Measurements from ENCODE around the gene MAP3K10. TPM values are rescaled to one million over a fixed set of nuclear protein-coding genes. Genes with fewer than 3 reads are reported as not detected.

Gene MAP3K10
- polyA plus RNA-seq, 3 donors: 9.2 to 19.6 (median 17.4) TPM

DNA sequence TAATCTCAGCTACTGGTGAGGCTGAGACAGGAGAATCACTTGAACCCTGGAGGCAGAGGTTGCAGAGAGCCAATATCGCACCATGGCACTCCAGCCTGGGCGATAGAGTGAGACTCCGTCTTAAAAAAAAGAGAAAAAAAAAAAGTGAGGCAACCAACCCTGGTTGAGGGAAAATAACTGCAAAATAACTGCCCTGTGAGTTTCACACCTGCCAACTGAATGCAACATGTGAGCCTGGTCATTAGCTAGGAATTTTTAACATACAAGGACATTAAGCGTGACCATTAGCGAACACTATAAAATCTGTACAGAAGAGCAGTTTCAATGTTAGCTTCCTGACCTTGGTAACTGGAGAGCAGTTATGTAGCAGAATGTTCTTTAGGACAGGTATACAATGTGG is 37.6 kb downstream of the MAP3K10 start:
- DNase-seq (ENCODE audit: extremely low read depth in 1 of 11, low read depth in 9 of 11, low spot score in 4 of 11): no peak

DNA sequence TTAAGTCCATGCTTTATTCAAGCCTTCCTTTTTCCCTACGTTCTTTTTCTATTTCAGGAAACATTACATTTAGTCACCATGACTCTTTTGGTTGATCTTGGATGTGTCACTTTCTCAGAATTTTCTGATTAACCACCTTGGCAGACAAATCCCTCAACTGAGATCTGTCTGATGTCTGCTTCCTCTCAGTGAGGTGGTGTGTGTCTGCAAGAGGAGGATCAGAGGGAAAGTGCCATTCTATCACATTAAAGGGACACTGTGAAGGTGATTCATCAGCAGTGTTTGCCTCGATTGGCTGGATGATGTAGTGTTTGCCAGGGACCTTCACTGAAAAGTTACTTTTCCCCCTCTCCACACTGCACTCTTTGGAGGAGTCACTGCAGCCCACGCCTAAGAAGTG is 38.3 kb downstream of the MAP3K10 start:
- no peak for DNase-seq (ENCODE audit: extremely low read depth in 1 of 11, low read depth in 9 of 11, low spot score in 4 of 11)

DNA sequence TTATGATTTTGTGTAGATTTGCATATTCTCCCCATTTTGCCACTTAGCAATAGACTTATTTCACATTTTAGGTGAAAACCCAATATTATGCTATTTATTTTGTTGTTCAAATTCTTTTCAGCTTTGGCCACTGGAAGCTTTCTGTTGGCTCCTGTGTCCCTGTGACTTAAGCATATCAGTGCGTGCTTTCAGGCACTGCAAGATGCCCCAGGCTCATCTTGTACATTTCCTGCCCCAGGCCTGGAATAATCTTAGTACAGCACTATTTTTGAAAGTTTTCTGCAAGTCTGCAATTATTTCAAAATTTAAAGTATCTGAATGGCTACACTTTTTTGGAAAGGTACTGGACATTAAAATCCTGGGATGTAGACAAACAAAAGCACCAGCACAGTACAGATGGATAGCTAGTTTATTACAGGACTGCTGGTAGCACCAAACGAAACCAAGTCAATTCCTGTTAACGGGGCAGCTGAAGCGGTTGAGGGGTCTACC is 38.7 kb downstream of the MAP3K10 start:
- DNase-seq (ENCODE audit: extremely low read depth in 1 of 11, low read depth in 9 of 11, low spot score in 4 of 11): no peak

DNA sequence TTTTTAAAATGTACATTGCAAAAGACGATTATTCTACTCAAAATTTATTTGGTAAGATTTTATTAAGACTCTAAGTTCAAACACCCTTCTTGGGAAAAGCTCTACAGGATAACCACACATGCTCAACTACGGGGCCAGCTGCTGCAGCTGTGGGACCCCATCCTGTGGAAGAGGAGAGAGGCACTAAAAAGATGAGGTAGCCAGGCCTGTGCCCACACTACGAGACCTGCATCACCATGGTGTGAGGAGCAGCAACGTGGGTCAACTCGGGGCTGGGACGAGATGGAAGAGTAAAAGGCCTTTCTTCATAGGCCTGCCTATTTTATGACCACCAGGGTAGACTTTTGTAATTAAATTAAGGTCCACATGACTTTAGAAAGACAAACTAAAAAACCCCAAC is 39.8 kb downstream of the MAP3K10 start:
- no peak for DNase-seq (ENCODE audit: extremely low read depth in 1 of 11, low read depth in 9 of 11, low spot score in 4 of 11)

DNA sequence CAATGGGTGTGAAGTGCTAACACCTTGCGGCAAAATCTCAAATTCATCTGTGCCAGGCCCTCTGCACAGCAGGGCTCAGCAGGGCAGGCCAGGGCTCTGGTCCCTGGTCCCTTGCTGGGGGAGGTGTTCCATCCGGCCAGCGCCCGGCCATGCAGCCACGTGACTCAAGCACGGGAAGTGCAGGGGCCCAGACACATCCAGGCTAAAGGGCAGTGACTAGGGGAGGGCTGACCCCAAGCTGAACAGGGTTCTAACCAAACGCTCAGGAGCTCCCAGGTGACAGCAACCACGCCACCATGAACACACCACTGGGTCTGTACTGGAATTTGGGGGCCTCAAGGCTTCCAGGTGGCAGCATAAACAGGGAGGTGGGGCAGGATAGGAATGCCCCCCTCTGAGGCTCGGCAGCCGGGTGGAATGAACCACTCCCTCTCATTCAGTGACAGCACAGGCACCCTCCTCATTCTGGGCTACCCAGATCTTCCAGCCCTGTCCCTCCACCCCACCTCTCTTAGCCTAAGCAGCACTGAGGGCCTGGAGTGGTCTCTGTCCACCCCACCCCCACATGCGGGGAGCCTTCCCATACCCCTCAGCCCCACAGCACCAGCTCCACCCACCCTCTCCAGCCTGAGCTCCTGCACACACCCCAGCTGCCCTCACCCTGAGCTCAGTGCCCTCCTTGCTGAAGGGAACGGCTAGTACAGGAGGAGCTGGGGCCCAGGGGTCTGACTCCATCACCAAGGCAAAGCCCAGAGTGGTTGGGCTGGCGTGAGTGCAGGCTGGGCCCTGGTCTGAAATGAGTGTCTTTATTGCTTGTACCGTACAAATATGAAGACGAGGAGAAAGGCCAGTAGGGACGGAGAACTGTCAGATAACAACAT is 40.6 kb downstream of the MAP3K10 start:
- peak in 1 of 11 donors; percentile 51 for DNase-seq (ENCODE audit: extremely low read depth in 1 of 11, low read depth in 9 of 11, low spot score in 4 of 11)

DNA sequence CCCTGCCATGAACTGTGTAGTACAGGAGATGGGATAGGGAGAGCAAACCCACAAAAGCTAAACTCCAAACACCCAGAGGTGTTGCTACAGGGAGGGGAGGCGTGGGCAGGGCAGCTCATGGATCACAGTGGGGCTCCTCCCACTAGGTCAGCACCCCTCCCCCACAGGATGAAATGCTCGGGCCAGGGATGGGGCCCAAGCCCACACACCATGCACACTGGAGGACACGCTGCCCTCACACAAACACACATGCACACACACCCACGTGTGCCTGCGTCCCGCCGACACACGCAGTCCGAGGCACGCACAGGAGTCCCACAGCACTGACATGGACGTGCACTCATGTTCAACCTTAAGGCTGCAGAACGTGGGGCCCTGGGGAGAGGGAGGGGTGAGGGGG is 41.3 kb downstream of the MAP3K10 start:
- no peak for DNase-seq (ENCODE audit: extremely low read depth in 1 of 11, low read depth in 9 of 11, low spot score in 4 of 11)

DNA sequence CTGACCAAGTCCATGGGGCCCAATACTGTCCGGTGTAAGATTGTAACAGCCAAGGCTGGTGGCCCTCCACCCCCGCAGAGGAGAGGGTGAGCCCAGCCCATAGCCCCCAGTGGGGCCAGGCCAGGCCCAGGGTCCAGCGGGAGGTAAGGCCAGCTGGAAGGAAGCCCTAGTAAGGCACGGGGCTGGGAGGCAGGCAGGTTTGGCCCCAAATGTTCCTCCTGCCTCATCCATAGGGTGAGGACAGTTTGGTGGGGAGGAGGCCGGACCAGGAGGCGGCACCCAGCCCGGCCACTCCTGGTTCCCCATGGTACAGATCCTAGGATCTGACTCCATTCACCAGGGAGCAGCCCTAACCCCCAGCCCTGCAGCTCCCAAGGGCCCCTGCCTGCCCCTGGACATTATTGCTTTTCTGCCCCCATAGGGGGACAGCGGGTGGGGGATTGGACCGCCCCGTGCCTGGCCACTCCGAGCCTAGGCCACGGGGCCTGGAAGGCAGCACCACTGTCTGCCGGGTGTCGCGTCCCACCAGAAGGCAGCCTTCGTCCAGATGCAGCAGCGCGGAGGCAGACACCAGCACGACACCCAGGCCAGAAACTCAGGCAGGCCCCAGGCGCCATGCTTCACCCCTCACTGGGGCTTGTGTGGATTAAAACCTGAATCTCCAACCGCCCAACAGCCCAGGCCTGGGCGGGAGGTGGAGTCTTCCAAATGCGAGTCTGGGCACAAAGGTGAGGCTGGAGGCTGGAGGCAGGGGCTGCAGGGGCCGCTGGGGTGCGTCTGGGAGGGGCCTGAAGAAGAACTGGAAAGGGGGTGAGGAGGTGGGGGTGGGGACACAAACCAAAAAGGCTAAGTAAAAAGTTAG is 42.0 kb downstream of the MAP3K10 start:
- no peak for DNase-seq (ENCODE audit: extremely low read depth in 1 of 11, low read depth in 9 of 11, low spot score in 4 of 11)

DNA sequence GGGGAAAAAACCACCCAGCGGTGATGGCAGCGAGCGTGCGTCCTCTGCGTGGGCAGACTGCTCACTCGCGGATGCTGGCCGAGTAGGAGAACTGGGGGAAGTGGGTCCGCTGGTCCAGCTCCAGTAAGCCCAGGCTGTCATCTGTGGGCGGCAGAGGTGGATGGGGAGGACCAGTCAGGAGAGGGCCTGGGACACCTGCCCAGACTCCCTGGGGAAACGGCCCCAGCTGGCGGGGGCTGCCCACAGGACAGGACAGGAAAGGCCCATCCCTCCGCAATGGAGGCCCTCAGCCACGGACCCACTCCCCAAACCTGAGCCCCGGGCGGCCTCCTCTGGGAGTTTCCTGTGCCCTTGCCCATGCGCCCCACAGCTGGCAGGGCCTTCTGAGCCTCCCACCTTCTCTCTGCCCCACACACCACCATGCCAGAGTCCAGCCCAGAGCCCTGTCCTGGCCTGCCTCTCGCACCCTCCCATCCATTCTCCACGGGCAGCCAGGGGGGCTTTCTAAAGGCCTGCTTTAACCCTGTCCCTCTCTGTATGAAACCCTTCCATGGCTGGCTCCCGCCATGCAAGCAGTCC is 42.7 kb downstream of the MAP3K10 start:
- DNase-seq (ENCODE audit: extremely low read depth in 1 of 11, low read depth in 9 of 11, low spot score in 4 of 11): no peak

DNA sequence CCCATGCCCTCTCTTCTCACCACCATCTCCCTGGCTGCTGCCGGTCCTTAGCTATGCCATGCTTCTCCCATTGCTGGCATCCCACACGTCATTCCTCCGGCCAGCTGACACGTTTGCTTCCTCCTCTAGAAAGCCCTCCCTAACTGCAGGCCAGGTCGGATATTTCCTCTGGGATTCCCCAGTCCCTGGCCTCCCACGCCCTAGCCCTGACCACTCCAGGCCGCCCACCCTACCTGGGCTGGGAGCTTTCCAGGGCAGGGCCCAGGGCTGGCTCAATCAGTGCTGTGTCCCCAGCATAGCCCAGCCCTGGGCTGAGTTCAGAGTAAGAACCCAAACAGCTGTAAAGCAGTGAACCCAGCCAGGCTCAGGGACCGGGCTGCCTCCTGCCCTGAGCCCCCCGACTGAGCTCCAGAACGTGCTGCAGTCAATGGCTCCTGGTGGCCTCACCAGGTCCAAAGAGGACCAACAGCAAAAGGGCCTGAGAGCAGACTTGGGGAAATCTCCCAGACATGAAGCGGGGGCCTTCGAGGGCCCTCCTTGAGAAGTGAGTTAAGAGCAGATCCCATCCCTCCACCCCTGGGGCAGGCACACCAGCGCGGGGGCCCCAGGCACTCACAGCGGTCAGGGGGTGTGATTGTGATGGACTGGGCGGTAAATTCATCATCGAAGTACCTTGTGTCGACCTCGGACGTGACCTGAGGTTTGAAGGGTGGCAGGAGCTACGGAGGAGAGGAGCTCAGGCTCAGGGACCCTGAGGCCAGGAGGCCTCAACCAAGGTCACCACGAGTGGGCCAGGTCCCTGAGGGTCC is 43.4 kb downstream of the MAP3K10 start:
- DNase-seq (ENCODE audit: extremely low read depth in 1 of 11, low read depth in 9 of 11, low spot score in 4 of 11): no peak

DNA sequence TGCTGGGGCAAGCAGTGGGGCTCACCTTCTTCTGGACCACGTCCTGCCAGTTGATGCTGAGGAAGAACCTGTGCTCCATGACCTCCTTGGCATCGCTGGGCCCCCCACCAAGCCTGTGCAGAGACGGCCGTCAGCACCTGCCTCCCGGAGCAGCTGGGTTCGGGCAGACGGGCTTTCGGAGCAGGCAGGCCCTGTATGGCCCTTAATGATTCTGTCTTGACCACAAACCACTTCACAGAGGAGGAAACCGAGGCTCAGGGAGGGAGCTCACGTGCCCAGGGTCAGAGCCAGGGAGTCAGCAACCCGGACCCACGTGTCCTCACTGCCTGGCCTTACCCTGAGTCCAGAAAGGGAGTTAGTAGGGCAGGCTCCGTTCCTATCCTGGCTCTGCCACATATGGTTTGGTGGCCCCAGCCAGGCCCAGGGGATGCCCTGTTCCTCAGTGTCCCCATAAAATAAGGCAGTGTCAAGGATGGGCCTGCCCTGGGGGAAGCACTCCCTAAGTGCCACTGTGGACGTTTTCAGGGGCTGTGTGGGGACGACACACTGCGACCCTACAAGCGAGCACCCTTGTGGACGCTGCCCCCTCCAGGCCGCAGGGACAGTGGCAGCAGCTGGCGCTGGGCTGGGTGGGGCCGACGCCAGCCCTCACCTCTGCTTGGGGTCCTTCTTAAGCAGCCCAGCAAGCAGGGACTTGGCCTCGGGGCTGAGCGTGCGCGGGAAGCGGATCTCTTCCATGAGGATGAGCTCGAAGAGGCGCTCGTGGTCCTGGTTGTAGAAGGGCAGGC is 44.2 kb downstream of the MAP3K10 start:
- no peak for DNase-seq (ENCODE audit: extremely low read depth in 1 of 11, low read depth in 9 of 11, low spot score in 4 of 11)

DNA sequence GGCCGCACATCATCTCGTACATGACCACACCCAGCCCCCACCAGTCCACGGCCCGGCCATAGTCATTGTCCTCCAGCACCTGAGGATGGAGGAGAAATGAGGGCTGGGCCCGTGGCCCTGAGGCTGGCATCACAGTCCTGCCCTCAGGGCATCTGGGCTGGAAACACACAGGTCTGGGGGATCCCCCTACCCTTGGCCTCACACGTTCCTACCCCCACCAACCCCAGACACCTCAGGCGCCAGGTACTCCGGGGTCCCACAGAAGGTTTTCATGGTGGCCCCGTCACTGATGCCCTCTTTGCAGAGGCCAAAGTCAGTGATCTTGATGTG is 44.8 kb downstream of the MAP3K10 start:
- DNase-seq (ENCODE audit: extremely low read depth in 1 of 11, low read depth in 9 of 11, low spot score in 4 of 11): no peak

DNA sequence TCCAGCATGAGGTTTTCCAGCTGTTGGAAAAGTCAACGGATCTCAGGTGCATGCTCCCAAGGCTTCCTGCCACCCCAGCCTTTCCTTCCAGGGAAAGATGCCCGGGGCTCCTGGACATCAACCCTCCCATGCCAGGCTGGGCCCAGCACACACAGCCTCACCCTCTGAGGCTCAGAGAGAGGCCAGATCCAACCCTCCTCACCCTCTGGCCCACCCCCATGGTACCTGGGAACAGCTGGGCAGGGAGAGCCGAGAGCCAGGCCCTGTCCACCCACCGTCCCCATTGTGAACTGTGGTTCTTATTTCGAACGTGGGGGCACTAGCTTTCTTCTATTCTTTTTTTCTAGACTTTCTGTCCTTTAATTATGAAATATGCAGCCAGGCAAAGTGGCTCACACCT is 45.1 kb downstream of the MAP3K10 start:
- no peak for DNase-seq (ENCODE audit: extremely low read depth in 1 of 11, low read depth in 9 of 11, low spot score in 4 of 11)

DNA sequence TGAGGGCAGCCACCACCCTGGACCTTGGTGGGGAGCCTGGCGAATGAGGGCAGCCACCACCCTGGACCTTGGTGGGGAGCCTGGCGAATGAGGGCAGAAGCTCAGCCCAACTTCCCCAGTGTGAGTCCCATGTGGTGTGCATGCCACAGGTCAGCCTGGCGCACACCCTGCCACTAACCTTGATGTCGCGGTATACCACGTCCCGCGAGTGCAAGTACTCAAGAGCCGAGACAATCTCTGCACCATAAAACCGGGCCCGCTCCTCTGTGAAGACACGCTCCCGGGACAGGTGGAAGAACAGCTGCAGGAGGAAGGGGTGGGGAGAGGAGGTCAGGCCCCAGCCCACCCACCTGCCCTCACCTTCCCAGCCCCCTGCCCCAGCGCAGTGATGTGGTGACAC is 46.6 kb downstream of the MAP3K10 start:
- DNase-seq (ENCODE audit: extremely low read depth in 1 of 11, low read depth in 9 of 11, low spot score in 4 of 11): no peak

DNA sequence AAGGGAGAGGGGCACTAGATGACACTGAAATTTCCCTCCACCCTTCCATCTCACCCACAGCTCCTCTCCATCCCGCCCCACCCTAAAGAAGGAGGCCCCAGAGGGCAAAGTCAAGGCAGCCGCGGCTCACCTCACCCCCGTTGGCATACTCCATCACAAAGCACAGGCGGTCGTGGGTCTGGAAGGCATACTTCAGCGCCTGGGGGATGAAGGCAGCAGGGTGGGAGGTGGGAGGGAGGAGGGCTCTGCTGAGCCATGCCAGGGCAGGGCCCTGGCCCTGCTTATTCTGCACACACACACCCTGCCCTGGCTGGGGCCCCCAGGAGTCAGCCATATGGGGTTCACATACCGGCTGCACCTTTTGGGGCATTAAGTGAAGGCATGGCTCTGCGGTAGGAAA is 47.5 kb downstream of the MAP3K10 start:
- no peak for DNase-seq (ENCODE audit: extremely low read depth in 1 of 11, low read depth in 9 of 11, low spot score in 4 of 11)

DNA sequence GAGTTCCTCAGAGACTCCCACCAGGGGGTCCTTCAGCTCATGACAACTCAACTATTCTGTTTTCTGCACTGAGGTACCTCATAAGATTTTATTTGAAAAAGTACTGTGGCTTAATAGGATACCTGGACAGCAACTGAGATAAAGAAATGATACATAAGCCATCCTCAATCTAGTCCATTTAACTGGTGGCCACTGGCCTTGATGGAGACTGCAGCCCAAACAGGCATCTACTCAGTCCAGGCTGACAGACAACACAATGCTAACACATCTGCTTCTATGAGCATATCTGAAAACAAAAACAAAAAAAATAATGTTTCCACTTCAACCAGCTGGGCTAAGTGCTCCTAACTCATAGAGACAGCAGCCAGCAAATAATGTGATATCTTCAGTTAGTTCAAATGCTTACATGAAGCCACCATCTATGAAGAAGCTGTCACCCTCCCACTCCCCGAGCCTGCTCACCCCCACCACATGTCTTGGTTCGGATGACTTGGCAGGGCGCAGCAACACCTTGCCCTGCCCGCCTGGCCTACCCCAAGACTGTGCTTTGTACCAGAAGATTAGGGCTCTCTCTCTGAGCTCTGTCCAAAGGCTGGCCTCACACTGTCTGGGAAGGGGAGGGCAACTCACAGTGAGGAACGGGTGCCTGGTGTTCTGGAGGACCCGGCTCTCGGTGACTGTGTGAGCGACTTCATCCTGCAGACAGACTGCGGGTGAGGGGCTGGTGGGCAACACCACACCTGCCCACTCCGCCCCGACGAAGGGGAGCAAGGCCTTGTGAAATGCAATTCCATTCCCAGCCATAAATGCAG is 48.4 kb downstream of the MAP3K10 start:
- DNase-seq (ENCODE audit: extremely low read depth in 1 of 11, low read depth in 9 of 11, low spot score in 4 of 11): no peak

DNA sequence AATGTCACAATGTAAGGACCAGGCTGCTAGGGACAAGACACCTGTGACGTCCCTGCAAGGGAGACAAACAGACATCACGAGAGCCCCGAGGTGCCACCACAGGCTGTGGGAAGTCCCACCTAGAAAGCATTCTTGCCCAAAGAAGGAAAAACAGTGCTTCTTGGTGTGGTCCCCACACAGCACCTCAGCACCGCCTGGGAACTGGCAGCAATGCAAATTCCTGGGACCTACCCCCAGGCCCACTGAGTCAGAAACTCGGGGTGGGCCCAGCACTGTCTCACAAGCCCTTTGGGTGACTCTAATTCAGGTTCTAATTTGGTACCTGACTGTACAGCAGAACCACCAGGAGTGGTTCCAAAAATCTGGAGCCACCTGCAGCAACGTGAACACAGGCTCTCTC is 49.1 kb downstream of the MAP3K10 start:
- no peak for DNase-seq (ENCODE audit: extremely low read depth in 1 of 11, low read depth in 9 of 11, low spot score in 4 of 11)

DNA sequence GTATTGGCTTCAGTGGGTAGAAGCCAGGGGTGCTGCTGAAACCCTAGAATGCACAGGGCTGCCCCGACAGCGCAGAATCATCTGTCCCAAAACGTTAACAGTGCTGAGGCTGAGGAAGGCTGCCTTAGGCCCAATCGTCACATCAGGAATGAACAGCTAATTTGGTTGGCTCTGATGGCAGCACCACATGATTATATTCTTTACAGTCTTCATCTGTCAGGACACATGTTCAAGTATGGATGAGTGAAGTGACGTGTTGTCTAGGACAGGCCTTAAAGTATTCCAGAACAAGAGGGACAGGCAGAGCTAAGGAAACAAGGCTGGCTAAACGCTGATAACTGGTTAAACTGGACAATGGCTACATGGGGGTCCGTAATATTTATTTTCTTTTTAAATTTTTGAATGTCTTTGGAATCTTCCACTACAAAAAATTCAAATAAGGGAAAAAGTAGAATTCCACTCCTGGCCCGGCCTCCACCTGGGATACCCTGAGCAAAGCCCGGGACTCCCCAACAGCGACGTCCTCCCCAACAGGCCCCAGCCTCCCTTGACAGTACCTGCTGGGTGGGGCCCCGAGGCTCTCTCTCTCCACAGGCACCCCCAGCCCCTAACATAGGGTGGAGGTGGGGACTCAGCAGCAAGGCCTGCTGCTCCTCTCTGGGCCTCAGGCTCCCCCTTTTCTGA is 50.0 kb downstream of the MAP3K10 start:
- DNase-seq (ENCODE audit: extremely low read depth in 1 of 11, low read depth in 9 of 11, low spot score in 4 of 11): no peak

All from renal cortex interstitium (tissue), 11 donors.